BLaER1 (cell line): ENCODE results near the gene ARPC1A.
"Not testable (repeated sequence)": the region's sequence is repeated elsewhere in the genome, so short reads cannot be mapped to it uniquely, and the experiment has no call there.

Experiments
- H3K27ac ChIP-seq: shearing (Covaris generic); formaldehyde crosslinking; 2 replicates; pipeline ENCODE4 v1.8.1; 2022
- H3K27me3 ChIP-seq: shearing (Covaris generic); formaldehyde crosslinking; 2 replicates; pipeline ENCODE4 v1.8.1; 2022
- H3K36me3 ChIP-seq: shearing (Covaris generic); formaldehyde crosslinking; 2 replicates; pipeline ENCODE4 v1.8.1; 2022
- H3K4me1 ChIP-seq: shearing (Covaris generic); formaldehyde crosslinking; 2 replicates; pipeline ENCODE4 v1.8.1; 2022
- H3K4me2 ChIP-seq: shearing (Covaris generic); formaldehyde crosslinking; 2 replicates; pipeline ENCODE4 v1.8.1; 2022
- H3K4me3 ChIP-seq: shearing (Covaris generic); formaldehyde crosslinking; 2 replicates; pipeline ENCODE4 v1.8.1; 2022
- H3K9ac ChIP-seq: shearing (Covaris generic); formaldehyde crosslinking; 2 replicates; pipeline ENCODE4 v1.8.1; 2022
- H3K9me3 ChIP-seq: shearing (Covaris generic); formaldehyde crosslinking; 2 replicates; pipeline ENCODE4 v1.8.1; 2022
- H4K20me1 ChIP-seq: shearing (Covaris generic); formaldehyde crosslinking; 2 replicates; pipeline ENCODE4 v1.8.1; 2022
- Cebpa-rat ChIP-seq: shearing (Covaris generic); IDR thresholded peaks from 2 replicates; pipeline ENCODE4 v1.8.1; 2022

Gene ARPC1A

GRCh38 chr7:99410635-99411034, 84.9 kb downstream of the ARPC1A start:
- Histone ChIP-seq H3K4me1 (peaks cover 36% of the 10 kb centered on the region), H3K9ac (peak overlapping the region; percentile 97; the same call in 1 of the 2 replicates), H3K27ac (no peak overlapping the region), H3K9me3 (no peaks in the 10 kb centered on the region), H3K4me2 (peak overlapping the region; percentile 89), H3K4me3 (peak overlapping the region; percentile 93; the same call in 1 of the 2 replicates), H4K20me1 (peaks cover 60% of the 10 kb centered on the region), H3K36me3 (peaks cover 62% of the 10 kb centered on the region), H3K27me3 (no peaks in the 10 kb centered on the region)
- TF ChIP-seq Cebpa-rat: no peak

GRCh38 chr7:99415513-99416127, 89.9 kb downstream of the ARPC1A start:
- H3K27ac ChIP-seq, H3K4me3 ChIP-seq, H3K27me3 ChIP-seq, H3K4me2 ChIP-seq, H3K9me3 ChIP-seq: not testable (repeated sequence)
- peaks cover 18% of the 10 kb centered on the region for H3K4me1 ChIP-seq
- peaks cover 100% of the 10 kb centered on the region for H3K36me3 ChIP-seq
- H3K9ac ChIP-seq: 0 out of 2 replicates have a peak overlapping the region, but pooled peaks have one; percentile 10
- H4K20me1 ChIP-seq: peaks cover 70% of the 10 kb centered on the region
